ENCODE data around the gene MYEF2. TPM values are rescaled to one million over a fixed set of nuclear protein-coding genes. Genes with fewer than 3 reads are reported as not detected.

MYEF2 gene
- total and polyA plus RNA-seq, 2 of the 8 experiments (the other 6 are each of a cell fraction or from before 2014, with no cell fraction given), result 18.9 to 79.2 TPM

DNA sequence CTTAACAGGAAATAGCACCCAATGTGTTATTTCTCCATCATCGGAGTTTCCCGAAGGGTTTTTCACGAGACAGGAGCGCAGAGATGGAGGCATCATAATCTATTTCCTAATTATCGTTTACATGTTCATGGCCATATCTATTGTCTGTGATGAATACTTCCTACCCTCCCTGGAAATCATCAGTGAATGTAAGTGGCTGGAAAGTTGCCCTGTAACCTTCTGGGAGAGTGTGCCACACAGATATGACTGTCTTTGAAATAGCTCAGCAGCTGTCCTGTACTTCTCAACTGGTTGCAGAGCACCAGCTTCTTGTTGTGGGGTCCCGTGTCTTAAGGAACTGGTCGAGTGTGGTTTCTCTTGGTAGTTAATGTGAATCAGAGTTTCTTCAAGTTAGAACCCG lies 56.2 kb downstream of the MYEF2 start:
- ChIA-PET POLR2A (ENCODE audit: partially characterized antibody) (interaction anchor here (2.9 kb wide), 1 partner anchor 11 kb away, joined by 6 read pairs; no protein-coding TSS in a partner anchor), CTCF (ENCODE audit: partially characterized antibody) (interaction anchor here (0.5 to 2.9 kb wide), 2 partner anchors 9 to 65 kb away, joined by 3 to 12 read pairs; no protein-coding TSS in a partner anchor)
- TF ChIP-seq TBP (IDR thresholded peaks at IDR 0.05; ENCODE audit: low read depth, low read length), result no peak
- no peak for TF ChIP-seq TCF12 (IDR thresholded peaks at IDR 0.05; ENCODE audit: low read depth, low read length)
- TF ChIP-seq SAP30 (IDR thresholded peaks at IDR 0.05; ENCODE audit: insufficient read depth, insufficient replicate concordance, low read length), result no peak
- no peak for TF ChIP-seq HDAC6 (IDR thresholded peaks at IDR 0.05; ENCODE audit: low read depth, low read length)
- TF ChIP-seq KDM5A (IDR thresholded peaks at IDR 0.05; ENCODE audit: low read length), result no peak
- TF ChIP-seq ASH2L (IDR thresholded peaks at IDR 0.05; ENCODE audit: low read length), result no peak
- TF ChIP-seq EZH2 (IDR thresholded peaks at IDR 0.05; ENCODE audit: low read depth, low read length, severe bottlenecking), result no peak
- TF ChIP-seq GABPA (IDR thresholded peaks at IDR 0.05; ENCODE audit: borderline replicate concordance, insufficient read depth, low read length), result no peak
- TF ChIP-seq RAD21 (IDR thresholded peaks at IDR 0.05 in 1 of 2, conservative IDR thresholded peaks at IDR 0.05 in 1 of 2; ENCODE audit: low read depth in 2 of 2, low read length in 2 of 2), result no peak
- TF ChIP-seq RFX5 (IDR thresholded peaks at IDR 0.05; ENCODE audit: borderline replicate concordance, low read depth, low read length), result no peak
- TF ChIP-seq CHD1 (IDR thresholded peaks at IDR 0.05; ENCODE audit: low read depth, low read length), result no peak
- no peak for TF ChIP-seq BRCA1 (IDR thresholded peaks at IDR 0.05; ENCODE audit: low read depth, low read length)
- TF ChIP-seq RNF2 (IDR thresholded peaks at IDR 0.05; ENCODE audit: borderline replicate concordance, low read depth, low read length, missing control alignments, poor library complexity, severe bottlenecking), result no peak
- no peak for TF ChIP-seq FOSL1 (IDR thresholded peaks at IDR 0.05; ENCODE audit: insufficient read depth, low read depth, low read length)

More for the DNA sequence above, 56.2 kb downstream of the MYEF2 start:
- H3K56ac ChIP-seq (replicated peaks; ENCODE audit: insufficient read length, low read depth, low read length), result no peak overlapping the region
- no peaks in the 10 kb centered on the region for H3K79me1 ChIP-seq (ENCODE audit: low read depth, low read length)
- no peaks in the 10 kb centered on the region for H3K79me2 ChIP-seq (ENCODE audit: control insufficient read depth in 1 of 2, insufficient read depth in 2 of 2, low read length in 2 of 2)
- no peak for FAIRE-seq
- H4K20me1 ChIP-seq (replicated peaks in 1 of 2; ENCODE audit: control insufficient read depth in 1 of 2, insufficient read depth in 2 of 2, low read length in 2 of 2), result no peaks in the 10 kb centered on the region
- no peaks in the 10 kb centered on the region for H3K36me3 ChIP-seq (ENCODE audit: control insufficient read depth in 2 of 4, insufficient read depth in 4 of 4, low read length in 3 of 4)
- H3K27me3 ChIP-seq (replicated peaks in 1 of 4; ENCODE audit: control insufficient read depth in 3 of 4, extremely low read depth in 1 of 4, insufficient read depth in 3 of 4, low read length in 3 of 4), result no peaks in the 10 kb centered on the region
- H2AK5ac ChIP-seq (ENCODE audit: low read depth, low read length), result no peak overlapping the region
- no peak overlapping the region for H3K4ac ChIP-seq (replicated peaks; ENCODE audit: insufficient read length, low read depth, low read length)
- no peaks in the 10 kb centered on the region for H3K4me1 ChIP-seq (replicated peaks in 1 of 4; ENCODE audit: control insufficient read depth in 3 of 4, insufficient read depth in 4 of 4, low read length in 3 of 4)
- H2BK5ac ChIP-seq (ENCODE audit: low read depth, low read length), result no peak overlapping the region
- no peak overlapping the region for H3K4me3 ChIP-seq (ENCODE audit: extremely low read depth in 1 of 4, insufficient read depth in 2 of 4, low read depth in 3 of 4, low read length in 4 of 4)
- H3K23ac ChIP-seq (ENCODE audit: insufficient read length), result no peak overlapping the region
- no peak overlapping the region for H4K5ac ChIP-seq (ENCODE audit: insufficient read length, low read depth, low read length)
- no peak overlapping the region for H4K91ac ChIP-seq (replicated peaks; ENCODE audit: insufficient read length, low read length)
- H3K9ac ChIP-seq (replicated peaks in 1 of 4; ENCODE audit: extremely low read depth in 1 of 4, low read depth in 3 of 4, low read length in 3 of 4), result no peak overlapping the region
- 90% methylated on average over 8 of the region's 8 CpGs; no CpG with 5 or more reads in 1 of the 2 experiments for WGBS, 2 experiments (ENCODE audit: extremely low coverage in 1 of 2, insufficient coverage in 1 of 2, insufficient read length in 1 of 2, insufficient replicate concordance in 2 of 2, low coverage in 1 of 2, low lambda C conversion rate in 2 of 2, missing lambda C conversion rate in 1 of 2)
- no peak overlapping the region for H2BK12ac ChIP-seq (ENCODE audit: low read depth, low read length)
- no peak overlapping the region for H3K14ac ChIP-seq (ENCODE audit: insufficient read length)
- no peak overlapping the region for H3K4me2 ChIP-seq (ENCODE audit: insufficient read depth in 1 of 2, low read depth in 2 of 2, low read length in 2 of 2)
- H3K23me2 ChIP-seq (ENCODE audit: low read depth, low read length), result no peaks in the 10 kb centered on the region
- no peak overlapping the region for H2BK20ac ChIP-seq (ENCODE audit: low read length)
- H2BK15ac ChIP-seq (ENCODE audit: low read length), result no peak overlapping the region
- H3K9me3 ChIP-seq (ENCODE audit: insufficient read depth in 2 of 2, low read depth in 1 of 2, low read length in 1 of 2), result no peaks in the 10 kb centered on the region
- DNase-seq (ENCODE audit: low read depth in 1 of 2, low spot score in 2 of 2), result no peak
- no peak overlapping the region for H3K18ac ChIP-seq (ENCODE audit: extremely low read depth, low read length)
- no peak overlapping the region for H2BK120ac ChIP-seq (replicated peaks; ENCODE audit: low read depth, low read length)
- H3K27ac ChIP-seq (ENCODE audit: low read depth, low read length), result no peak overlapping the region
- no peak overlapping the region for H4K8ac ChIP-seq (ENCODE audit: extremely low read depth, insufficient read depth, low read length)
- no peak overlapping the region for H2AFZ ChIP-seq (ENCODE audit: low read length)
